Body of pancreas (tissue), 4 donors: ENCODE data around the gene MAPK14.

Experiments
- CTCF ChIP-seq, 7 experiments: fragments of 450-650 bp in 4 of 7; fragments of 200-600 bp in 3 of 7; sonication (generic) in 3 of 7; IDR thresholded peaks; one replicate each; pipeline ENCODE4 v1.5.1; 2016 to 2019; ENCODE audit warnings: antibody characterized with exemption in 7 of 7
- POLR2A ChIP-seq, 3 donors: fragments of 450-650 bp; IDR thresholded peaks; one replicate each; pipeline ENCODE4 v1.6.1; 2016; ENCODE audit warnings: antibody characterized with exemption in 3 of 3, mild to moderate bottlenecking in 2 of 3

- no peak for TF ChIP-seq POLR2A (IDR thresholded peaks at IDR 0.05)
- TF ChIP-seq CTCF (IDR thresholded peaks at IDR 0.05): no peak
Measured at GRCh38 chr6:36073587-36073986, 46.0 kb downstream of the MAPK14 start.
